SW480 (cell line): ENCODE measurements around the gene LRBA.

Source experiments
- DNase-seq: peaks from one replicate; pipeline ENCODE4 v3.0.0-alpha.2; 2016; ENCODE audit warnings: low spot score

Gene LRBA

DNA sequence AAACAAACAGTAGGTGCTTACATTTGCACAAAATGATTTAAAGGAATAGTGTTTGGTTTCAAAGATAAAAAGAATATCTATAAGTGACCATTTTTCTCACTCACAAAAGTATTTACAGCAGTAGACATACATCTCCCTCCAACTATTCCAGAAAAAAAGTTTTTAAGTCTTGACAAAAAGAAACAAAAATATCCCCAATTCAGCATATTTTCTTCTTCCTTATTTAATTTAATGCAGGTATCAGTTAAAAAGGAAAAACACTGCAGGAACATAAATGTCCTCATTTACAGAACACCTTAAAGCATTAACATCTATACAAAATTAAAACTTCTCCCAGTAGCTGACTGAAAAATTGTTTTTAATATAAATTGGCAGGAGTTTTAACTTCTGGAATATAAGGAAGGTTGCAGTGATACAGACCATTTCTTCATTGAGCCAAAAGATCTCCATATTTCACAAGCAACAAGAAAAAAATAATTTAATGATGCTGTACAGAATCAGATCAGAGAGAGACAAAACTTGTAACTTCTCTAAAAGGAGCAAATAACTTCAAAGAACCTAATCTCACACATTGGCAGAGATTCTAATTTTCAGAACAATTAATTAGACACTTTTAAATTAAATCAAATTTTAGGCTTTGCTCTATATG lies 428.8 kb downstream of the LRBA start:
- no peak for DNase-seq

DNA sequence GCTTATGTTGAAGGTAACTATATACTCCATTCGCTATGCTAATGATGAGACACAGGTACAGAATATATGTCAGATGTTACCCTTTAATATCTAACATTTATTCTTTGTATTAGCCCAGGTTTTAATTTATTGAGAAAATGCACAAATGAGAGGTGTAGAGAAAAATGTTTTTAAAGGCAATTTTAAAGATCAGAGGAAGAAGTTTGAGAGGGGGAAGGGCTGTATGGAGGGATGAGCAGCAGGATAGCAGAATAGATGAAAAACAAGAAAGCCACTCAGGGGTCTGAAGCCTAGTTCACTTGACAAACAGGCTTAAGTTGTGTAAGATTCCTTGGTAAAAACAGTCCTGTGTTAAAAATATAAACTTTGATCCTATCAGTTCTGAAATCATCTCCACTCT lies 429.5 kb downstream of the LRBA start:
- DNase-seq = no peak

DNA sequence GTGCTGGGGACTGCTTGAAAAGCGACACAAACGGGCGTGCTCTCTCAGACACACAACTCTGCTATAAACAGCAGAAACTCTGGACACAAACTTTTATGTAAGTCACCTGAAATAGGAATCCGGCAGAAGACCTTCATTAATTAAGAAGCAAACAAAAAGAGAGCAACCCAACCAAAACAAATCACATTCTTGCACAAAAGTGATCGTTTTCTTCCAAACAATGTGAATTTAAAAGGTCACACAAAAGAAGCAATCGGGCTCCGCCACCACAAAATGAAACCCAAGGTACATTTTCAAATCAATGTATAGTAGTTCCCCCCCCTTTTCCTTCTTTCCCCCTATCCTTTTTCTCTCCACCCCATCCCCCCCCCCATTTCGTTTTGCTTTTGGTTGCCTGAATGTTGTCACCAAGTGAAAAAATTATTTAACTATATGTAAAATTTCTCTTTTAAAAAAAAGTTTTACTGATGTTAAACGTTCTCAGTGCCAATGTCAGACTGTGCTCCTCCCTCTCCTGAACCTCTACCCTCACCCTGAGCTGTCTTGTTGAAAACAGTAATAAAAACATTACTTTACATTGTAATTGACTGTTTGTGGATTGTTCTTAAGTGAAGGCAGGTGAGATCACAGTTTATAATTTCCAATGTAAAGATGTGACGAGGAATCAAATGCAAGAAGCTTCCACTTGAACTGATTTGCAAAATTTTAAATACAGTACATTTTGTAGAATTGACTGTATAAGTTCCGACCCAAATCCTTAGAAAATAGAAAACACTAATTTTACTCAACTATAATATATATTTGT lies 430.8 kb downstream of the LRBA start:
- no peak for DNase-seq

DNA sequence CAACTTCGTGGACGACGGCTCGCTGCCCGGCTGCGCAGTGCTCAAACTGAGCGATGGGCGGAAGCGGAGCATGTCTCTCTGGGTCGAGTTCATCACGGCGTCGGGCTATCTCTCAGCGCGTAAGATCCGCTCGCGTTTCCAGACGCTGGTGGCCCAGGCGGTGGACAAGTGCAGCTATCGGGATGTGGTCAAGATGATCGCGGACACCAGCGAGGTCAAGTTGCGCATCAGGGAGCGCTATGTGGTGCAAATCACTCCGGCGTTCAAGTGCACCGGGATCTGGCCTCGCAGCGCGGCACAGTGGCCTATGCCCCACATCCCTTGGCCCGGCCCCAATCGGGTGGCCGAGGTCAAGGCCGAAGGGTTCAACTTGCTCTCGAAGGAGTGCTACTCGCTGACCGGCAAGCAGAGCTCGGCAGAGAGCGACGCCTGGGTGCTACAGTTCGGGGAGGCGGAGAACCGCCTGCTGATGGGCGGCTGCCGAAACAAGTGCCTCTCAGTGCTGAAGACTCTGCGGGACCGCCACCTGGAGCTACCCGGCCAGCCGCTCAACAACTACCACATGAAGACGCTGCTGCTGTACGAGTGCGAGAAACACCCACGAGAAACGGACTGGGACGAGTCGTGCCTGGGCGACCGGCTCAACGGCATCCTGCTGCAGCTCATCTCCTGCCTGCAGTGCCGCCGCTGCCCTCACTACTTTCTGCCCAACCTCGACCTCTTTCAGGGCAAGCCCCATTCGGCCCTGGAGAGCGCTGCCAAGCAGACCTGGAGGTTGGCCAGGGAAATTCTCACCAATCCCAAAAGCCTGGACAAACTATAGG lies 431.6 kb downstream of the LRBA start:
- no peak for DNase-seq

DNA sequence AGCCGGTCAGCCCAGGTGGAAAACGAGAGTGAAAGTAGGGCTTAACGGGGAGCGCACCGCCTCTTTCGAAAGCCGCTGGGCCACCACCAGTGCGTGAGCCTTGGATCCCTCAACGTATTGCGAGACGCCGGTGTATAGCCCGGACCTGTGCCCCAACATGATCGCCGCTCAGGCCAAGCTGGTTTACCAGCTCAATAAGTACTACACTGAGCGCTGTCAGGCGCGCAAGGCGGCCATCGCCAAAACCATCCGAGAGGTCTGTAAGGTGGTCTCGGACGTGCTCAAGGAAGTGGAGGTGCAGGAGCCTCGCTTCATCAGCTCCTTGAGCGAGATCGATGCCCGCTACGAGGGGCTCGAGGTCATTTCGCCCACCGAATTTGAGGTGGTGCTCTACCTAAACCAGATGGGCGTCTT lies 432.2 kb downstream of the LRBA start:
- DNase-seq = no peak

DNA sequence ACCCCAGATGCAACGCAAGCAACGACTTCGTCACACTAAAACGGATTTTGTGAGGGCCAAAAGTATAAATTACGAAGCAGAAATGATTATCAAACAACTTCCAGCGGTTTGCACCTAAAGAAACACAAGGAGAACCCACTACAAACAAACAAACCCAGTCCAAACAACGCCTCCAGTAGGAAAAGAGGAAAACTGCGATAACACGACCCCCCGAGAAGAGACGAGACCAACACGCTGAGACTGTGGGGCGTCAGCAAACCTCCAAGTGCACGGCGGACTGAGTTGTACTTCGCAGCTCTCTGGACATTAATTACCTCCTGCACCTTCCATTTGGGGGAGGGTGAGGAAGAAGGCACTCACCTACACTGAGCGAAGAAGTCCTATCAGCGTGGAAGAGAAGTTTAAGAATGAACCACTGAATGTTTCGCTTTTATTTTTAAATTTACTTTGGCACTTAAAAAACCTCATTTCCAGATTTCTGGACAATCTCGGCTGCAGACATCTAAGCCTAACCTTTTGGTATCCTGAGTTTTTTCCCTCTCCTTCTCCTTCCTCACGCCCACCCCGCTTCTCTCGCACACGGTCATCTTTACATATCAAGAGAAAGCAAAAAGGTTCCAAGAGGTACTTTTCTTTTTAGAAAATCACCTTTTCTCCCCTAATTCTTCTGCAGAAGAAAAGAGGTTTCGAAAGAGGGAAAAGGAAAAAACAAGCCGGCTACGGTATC lies 432.8 kb downstream of the LRBA start, which contains the start of gene MAB21L2:
Gene MAB21L2, plus strand, starts transcription at position 6 of the 727 bp plus-strand sequence. CDS start 879 bp downstream, outside the sequence.
- no peak for DNase-seq

GRCh38 chr4:150581641-150582051 lies 433.4 kb downstream of the LRBA start:
- DNase-seq = no peak

- DNase-seq = no peak
Observed at GRCh38 chr4:150581056-150581605, 434.0 kb downstream of the LRBA start.

DNA sequence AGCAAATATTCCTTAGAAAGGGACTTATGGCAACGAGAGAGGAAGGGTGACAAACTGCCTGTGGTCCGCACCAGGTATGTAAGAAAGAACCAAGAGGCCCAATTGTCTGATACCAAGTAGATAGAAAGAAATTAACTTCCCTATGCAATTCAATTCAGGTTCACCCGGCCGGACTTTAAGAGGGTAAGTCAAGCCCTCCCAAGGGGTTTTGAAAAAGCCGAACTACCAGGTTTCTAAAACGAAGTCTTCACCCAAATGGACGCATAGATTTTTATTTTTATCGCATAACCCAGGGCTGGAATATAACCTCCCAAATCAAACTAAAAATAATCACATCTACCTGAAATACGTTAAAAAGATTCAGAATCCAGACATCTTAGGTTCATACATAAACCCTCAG lies 434.8 kb downstream of the LRBA start:
- no peak for DNase-seq

DNA sequence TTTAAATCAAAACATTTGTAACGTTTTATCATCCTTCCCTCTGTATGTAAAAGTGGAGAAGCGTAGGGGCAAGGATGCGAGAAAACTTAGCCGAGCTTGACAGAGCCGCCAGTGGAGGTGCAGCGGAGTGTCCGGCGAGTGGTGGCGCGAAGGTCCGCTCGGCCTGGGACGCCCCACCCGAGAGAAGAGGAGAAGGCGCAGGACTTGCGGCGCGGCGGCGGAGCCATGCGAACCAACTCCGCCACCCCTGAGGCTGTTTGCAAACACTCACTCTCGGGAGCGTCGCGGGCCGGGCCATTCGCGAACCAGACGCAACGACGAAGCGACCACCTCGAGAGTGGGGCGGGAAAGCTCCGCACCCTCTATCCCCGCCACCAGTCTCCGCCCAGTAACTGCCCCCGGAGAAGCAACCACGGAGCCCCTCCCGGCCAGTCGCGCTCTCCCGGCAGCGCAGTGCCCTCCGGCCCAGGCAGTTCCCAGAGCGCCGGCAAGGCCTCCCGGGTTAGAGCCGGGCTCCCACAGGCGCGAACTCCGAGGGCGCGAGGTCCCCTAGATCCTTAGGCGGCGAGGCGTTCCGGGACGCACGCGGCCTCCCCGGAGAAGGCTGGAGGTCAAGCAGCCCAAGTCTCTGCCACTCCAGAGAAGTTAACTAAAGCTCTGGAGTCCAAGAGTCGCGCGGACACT lies 435.4 kb downstream of the LRBA start:
- no peak for DNase-seq

DNA sequence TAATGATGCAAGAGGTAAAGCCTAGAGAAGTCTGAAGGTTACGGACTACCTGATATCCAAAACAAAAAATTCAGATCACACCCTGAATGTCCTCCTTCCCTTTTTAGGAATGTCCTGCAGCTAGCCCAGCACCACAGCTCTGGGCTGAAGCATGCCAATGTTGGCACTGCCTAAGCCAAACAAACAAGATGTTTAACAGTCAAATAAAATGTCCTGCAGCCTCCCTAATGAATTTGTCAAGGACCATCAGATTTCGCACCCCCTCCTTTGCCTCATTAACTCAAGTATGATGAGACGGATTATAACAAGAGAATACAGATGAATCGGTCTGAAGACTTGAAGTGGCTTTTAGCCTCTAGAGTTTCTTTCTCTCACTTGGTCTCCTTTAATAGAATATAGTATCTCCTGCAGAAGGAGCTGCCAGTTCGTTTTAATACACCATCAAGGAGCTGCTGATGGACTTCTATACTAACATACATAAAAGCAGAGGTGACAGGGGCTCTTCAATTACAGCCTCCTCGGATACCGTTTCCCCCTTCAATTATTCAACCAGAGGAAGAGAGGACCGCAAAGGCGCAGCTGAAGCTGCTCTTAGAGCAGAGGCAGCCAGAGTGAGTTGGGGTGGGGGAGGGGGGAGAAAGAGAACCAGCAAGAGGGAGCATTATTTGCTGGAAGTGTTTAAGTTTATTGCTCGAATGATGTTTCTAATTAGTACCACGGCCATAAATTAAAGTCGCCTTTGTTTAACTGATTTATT lies 436.2 kb downstream of the LRBA start:
- no peak for DNase-seq

DNA sequence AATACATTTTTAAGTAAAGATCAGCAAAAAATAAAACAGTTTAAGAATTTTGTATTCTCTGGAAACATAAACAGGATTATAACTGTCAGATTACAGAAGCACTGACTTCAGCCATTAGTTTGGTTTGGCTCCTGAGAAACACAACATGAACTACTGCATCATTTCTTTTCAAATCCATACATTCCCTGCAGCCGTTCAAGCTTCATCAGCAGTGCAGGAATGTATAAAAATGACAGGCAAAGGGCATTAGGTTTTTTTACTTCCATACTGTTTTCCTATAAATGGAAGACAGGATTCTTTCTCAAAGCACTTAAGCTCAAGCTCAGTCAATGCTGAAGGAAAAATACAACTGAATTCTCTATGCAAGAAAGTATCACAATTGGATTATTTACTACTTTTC lies 437.3 kb downstream of the LRBA start:
- DNase-seq = no peak

DNA sequence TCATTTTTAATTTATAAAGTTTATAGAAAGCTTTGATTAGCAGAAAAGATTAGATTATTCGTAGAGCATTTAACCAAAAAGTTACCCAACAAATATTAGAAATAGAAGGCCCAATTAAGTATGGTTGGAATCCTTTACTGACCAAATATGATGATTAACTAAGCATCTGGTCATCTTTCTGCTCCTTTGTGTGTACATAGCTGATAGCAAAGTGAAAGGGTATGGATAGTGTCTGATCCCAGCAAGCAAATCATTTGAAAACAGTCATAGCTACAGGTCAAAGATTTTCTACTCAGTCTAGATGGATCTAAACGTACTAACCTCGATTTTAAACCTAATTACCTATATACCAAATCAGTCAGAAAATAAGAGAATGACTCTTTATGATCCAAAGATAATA lies 440.4 kb downstream of the LRBA start:
- DNase-seq = no peak

DNA sequence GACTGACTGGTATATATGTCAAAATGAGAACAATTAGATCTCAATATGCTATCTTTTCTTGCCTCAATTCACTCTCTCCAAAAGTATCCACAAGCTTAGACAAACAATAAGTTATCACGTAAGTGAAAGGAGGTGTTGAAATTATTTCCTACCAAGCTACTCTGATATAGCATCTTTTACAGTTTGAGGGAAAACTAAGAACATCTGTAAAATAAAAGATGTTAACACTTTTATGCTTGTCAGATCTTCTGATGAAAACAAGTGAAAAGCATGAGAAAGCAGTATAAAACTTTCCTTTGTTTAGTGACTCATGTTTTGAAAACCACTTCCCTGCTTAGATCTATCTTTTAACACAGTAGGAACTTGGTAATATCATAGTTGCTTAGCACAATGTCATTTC lies 441.6 kb downstream of the LRBA start:
- no peak for DNase-seq

DNA sequence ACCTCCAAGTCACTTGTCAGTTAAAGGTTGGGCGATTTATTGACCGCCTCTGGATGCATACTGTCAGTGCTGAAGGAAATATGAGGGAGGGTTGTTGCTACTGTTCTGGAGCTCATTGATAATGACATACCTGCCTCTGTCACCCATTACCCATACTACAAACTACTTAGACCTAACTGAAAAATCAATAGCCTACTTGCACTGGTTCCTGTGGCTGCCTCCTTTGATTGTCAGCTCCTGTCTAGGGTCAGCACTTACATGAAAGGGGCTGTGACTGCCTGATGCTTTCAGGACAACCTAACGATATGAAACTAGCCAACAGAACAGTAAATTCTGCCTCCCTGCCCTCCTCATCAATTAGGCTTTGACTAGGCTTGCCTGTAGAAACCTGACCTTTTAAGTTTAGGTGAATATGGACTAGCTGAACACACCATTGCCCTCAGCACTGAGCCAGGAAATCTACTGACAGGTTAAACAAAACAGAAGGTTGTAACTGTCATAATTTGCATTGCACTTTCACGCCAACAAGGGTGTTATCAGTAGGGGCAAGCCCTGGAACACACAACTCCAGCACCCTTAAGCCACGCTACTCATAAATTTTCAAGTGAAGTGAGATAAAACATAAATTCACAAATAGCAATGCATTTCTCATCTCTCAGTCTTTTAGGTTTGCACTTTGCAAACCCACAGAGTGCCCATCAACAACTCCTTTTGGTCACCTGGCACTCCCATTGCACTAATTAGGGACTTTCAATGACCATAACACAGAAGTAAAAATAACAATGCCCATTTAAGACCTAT lies 442.2 kb downstream of the LRBA start:
- no peak for DNase-seq

DNA sequence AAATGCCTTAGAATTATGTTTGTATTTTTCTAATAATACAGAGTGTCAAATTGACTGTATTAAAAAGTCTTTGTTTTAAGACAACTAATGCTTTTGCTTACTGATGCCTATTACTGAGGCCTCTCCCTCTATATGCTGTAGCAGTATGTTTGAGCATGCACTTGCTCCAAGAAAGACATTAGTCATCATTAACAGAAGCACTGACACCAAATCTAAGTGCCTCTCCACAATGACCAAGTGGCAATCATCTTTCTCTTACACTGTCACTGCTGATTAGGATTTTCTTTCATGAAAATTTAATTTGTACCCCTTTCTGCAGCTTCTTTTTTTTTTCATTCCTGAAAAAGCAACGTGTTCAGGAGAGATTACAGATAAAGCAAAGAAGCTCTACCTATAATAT lies 444.2 kb downstream of the LRBA start:
- no peak for DNase-seq

DNA sequence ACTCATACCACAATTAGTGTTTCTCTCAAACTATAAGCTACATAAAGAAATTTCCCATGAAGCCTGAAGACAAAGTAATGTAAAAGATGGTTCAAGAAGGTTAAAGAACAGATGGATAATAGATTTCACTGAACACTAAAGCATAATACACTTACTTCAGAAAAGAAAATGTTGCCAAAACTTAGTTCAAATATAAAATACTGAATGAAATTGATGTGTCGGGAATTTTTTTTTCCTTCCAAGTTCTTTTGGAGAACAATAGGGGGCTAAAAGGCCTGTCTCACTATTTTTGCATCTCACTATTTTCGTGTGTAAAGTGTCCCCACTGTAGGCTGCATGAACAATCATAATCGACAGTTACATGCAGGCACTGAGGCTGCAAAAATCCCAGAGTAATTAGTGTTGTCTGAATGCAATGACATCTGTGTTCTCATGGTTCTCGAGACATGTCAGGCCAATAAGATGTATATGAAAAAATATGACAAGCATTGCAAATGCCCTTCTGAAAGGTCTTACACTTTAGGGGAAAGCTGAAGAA lies 445.0 kb downstream of the LRBA start:
- no peak for DNase-seq

- no peak for DNase-seq
Observed at GRCh38 chr4:150569384-150569987, 445.6 kb downstream of the LRBA start.

GRCh38 chr4:150567070-150567469 lies 448.0 kb downstream of the LRBA start:
- DNase-seq = no peak
